GM19438 (cell line): ENCODE measurements around the gene ZNF428.
"Not testable (repeated sequence)": the region's sequence is repeated elsewhere in the genome, so short reads cannot be mapped to it uniquely, and the experiment has no call there.

Source experiments
- ATAC-seq: cut with Tn5 transposase; IDR thresholded peaks from one replicate; pipeline ENCODE4 v1.9.1; 2021; ENCODE audit warnings: low read depth; ENCODE audit not compliant: unreplicated experiment

ZNF428 gene

GRCh38 chr19:43620061-43621001, 902 bp upstream of the ZNF428 start:
- no peak for ATAC-seq

- peak; percentile 23 for ATAC-seq
Observed at GRCh38 chr19:43618921-43619261, 538 bp downstream of the ZNF428 start.

GRCh38 chr19:43616954-43617353, 2.5 kb downstream of the ZNF428 start:
- no peak for ATAC-seq

- ATAC-seq, result no peak
Observed at GRCh38 chr19:43616306-43616705, 3.1 kb downstream of the ZNF428 start.

GRCh38 chr19:43612374-43612773, 7.1 kb downstream of the ZNF428 start:
- ATAC-seq, result no peak

GRCh38 chr19:43611788-43612187, 7.6 kb downstream of the ZNF428 start, which contains the start of gene SRRM5:
TSS of gene SRRM5 (plus strand) at chr19:43612088. CDS start at chr19:43612122, 34 bp downstream.
- ATAC-seq, result no peak

- no peak for ATAC-seq
Observed at GRCh38 chr19:43610493-43610892, 8.9 kb downstream of the ZNF428 start.

GRCh38 chr19:43609872-43610271, 9.6 kb downstream of the ZNF428 start:
- no peak for ATAC-seq

- no peak for ATAC-seq
Observed at GRCh38 chr19:43607238-43608205, 11.9 kb downstream of the ZNF428 start.

GRCh38 chr19:43606569-43607229, 12.7 kb downstream of the ZNF428 start:
- ATAC-seq, result no peak

- no peak for ATAC-seq
Observed at GRCh38 chr19:43605875-43606568, 13.4 kb downstream of the ZNF428 start.

- ATAC-seq, result not testable (repeated sequence)
Observed at GRCh38 chr19:43600326-43600725, 19.1 kb downstream of the ZNF428 start.

- no peak for ATAC-seq
Observed at GRCh38 chr19:43599635-43600295, 19.7 kb downstream of the ZNF428 start.

- ATAC-seq, result no peak
Observed at GRCh38 chr19:43598445-43599240, 20.8 kb downstream of the ZNF428 start.

- no peak for ATAC-seq
Observed at GRCh38 chr19:43597876-43598275, 21.6 kb downstream of the ZNF428 start.

- ATAC-seq, result no peak
Observed at GRCh38 chr19:43596842-43597461, 22.5 kb downstream of the ZNF428 start.

GRCh38 chr19:43595999-43596841, 23.2 kb downstream of the ZNF428 start, which contains the start of the genes IRGQ and ZNF576:
TSS of gene IRGQ (minus strand) at chr19:43596134. CDS start at chr19:43595338, 796 bp downstream.
TSS of gene ZNF576 (plus strand) at chr19:43596595. CDS start at chr19:43597109, 514 bp downstream.
- peak; percentile 79 for ATAC-seq
